RWPE1 (cell line): Measurements from ENCODE around the gene GAS7.

Experiments used
- CTCF ChIA-PET: fragments of 350-600 bp; sonication (Branson Sonifier 250); formaldehyde crosslinking; extraction: SDS; loops from one replicate; lab custom pipeline; 2021; lab: Yijun Ruan, JAX
- POLR2A ChIA-PET: fragments of 400-600 bp; formaldehyde crosslinking; extraction: SDS; loops from one replicate; lab custom pipeline; 2020; ENCODE audit warnings: antibody characterized with exemption; ENCODE audit not compliant: low non-redundant PET; lab: Yijun Ruan, JAX
- DNase-seq: peaks from one replicate; pipeline ENCODE4 v3.0.0; 2012; ENCODE audit warnings: low spot score
- H3K27ac ChIP-seq: fragments of 450-650 bp; 2 replicates; pipeline ENCODE4 v1.5.1; 2017
- CTCF ChIP-seq: fragments of 450-650 bp; conservative IDR thresholded peaks from 2 replicates; pipeline ENCODE4 v1.5.1; 2017; ENCODE audit warnings: low read depth, mild to moderate bottlenecking

GAS7 gene

GRCh38 chr17:10233161-10233560 is 34.8 kb upstream of the GAS7 start:
- no peak overlapping the region for H3K27ac ChIP-seq
- ChIA-PET CTCF (interaction anchor here (0.6 kb wide), 2 partner anchors 53 to 57 kb away, joined by 3 to 9 read pairs; no protein-coding TSS in a partner anchor), POLR2A (no interaction called here)
- no peak for DNase-seq
- no peak for TF ChIP-seq CTCF

GRCh38 chr17:10229181-10229580 is 30.8 kb upstream of the GAS7 start:
- TF ChIP-seq CTCF, result no peak
- DNase-seq, result no peak
- CTCF ChIA-PET, result no interaction called here
- POLR2A ChIA-PET, result no interaction called here
- H3K27ac ChIP-seq, result no peak overlapping the region

DNA sequence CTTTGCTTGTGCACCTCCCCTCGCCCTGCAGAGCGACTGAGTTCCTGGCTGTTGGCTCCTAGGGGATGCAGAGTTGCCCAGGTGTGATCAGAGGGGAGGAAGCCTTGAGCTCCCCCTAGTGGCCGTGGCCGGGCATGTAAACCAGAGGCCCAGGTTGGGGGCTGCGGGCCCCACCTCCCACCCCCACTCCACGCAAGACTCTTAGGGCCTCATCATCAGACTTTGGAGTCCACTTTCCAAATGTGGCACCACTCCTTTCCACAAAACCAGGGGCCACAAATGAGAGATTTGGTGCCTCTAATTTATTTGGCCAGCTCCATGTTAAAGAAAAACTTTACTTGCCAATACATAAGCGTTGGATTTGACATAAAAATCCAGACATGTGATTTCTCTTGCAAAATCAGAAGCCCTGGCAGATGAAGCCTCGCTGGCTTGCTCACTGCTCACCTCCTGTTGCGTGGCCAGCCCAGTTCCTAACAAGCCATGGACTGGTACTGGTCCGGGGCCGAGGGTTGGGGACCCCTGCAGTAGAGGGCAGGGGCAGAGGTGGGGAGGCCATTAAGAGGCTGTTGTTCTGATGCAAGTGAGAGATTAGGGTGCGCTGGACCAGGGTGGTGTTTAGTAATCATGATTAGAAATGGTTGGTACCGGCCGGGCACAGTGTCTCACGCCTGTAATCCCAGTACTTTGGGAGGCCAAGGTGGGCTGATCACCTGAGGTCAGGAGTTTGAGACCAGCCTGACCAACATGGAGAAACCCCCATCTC is 28.7 kb upstream of the GAS7 start:
- peak; percentile 75 for TF ChIP-seq CTCF
- DNase-seq, result peak; percentile 68
- CTCF ChIA-PET, result interaction anchor here (0.6 to 1.5 kb wide), 25 partner anchors 9 to 1292 kb away, joined by 3 to 9 read pairs (median 3); no protein-coding TSS in a partner anchor
- POLR2A ChIA-PET, result no interaction called here
- no peak overlapping the region for H3K27ac ChIP-seq

DNA sequence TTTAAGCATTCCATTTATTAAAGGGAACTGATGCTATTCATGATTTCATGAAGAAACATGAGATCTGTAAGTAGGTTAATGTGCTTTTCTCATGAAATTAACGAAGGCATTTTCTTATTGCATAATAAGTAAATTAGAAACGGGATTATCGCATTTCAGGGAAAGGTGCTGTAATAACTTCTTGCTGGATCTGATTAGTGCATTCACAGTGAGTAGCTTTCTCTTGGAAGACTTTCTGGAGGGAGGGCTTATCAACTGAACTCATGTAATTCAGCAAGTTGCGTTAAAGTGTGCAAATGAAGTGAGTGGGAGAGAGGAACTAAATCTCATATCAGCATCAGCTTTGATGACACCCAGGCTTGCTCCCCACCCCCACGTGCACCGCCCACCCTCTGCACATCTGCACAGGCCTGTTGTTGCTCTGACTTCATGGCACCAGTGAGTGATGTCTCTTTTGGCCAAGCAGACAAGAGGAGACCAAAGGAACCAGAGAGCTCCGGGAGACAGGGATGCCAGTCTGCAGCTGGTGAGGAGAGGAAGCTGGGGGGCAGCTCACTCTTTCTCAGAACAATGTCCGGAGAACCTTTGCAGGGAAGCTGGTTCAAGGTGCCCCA is 26.3 kb upstream of the GAS7 start:
- TF ChIP-seq CTCF, result no peak

DNA sequence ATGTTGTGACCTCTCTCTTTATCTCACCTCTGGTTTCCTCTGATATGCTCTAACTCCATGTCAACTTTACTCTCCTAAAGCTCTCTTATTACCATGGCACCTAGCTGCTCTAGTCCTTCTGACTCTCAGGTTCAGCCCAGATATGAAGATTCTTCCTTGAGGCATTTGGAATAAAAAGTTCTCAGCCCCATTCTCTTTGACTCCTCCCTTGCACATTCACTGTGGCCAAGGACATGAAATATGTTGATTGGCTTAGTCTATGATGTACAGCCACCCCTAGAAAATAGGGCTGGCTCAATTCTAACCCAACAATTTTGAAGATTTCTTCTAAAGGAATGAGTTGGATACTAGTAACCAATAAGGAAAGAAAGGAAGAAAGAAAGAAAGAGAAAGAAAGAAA is 20.8 kb upstream of the GAS7 start:
- no peak for TF ChIP-seq CTCF
- CTCF ChIA-PET, result no interaction called here
- POLR2A ChIA-PET, result no interaction called here
- H3K27ac ChIP-seq, result no peak overlapping the region
- DNase-seq, result no peak

More for the DNA sequence above, 26.3 kb upstream of the GAS7 start:
- DNase-seq, result no peak
- H3K27ac ChIP-seq, result no peak overlapping the region
- ChIA-PET POLR2A (no interaction called here), CTCF (no interaction called here)

GRCh38 chr17:10217916-10218315 is 19.5 kb upstream of the GAS7 start:
- ChIA-PET CTCF (interaction anchor here (0.5 to 0.8 kb wide), 3 partner anchors 9 to 231 kb away, joined by 3 read pairs; no protein-coding TSS in a partner anchor), POLR2A (no interaction called here)
- no peak overlapping the region for H3K27ac ChIP-seq
- DNase-seq, result no peak
- TF ChIP-seq CTCF, result no peak
